HEK293 (cell line): Measurements from ENCODE around the gene VASH2.

Experiments used
- GLIS2 ChIP-seq: fragments of 450-650 bp; formaldehyde crosslinking; IDR thresholded peaks from 2 replicates; pipeline ENCODE4 v1.5.1; 2016; ENCODE audit warnings: missing biosample characterization, missing genetic modification characterization
- ZNF274 ChIP-seq, 2 experiments: fragments of 200-500 bp in 1 of 2; fragments of 450-650 bp in 1 of 2; sonication (Bioruptor generic) in 1 of 2; formaldehyde crosslinking in 1 of 2; IDR thresholded peaks; 2 replicates each; pipeline versions ENCODE4 v1.5.1 to v1.6.1; 2014 to 2016; ENCODE audit warnings: borderline replicate concordance in 1 of 2, inconsistent platforms in 1 of 2, low read length in 1 of 2, missing biosample characterization in 1 of 2, missing genetic modification characterization in 1 of 2
- ZNF423 ChIP-seq: fragments of 450-650 bp; formaldehyde crosslinking; IDR thresholded peaks from 2 replicates; pipeline ENCODE4 v1.5.1; 2016; ENCODE audit warnings: missing biosample characterization, missing genetic modification characterization
- ZNF623 ChIP-seq: fragments of 450-650 bp; formaldehyde crosslinking; IDR thresholded peaks from 2 replicates; pipeline ENCODE4 v1.5.1; 2016; ENCODE audit warnings: missing biosample characterization, missing genetic modification characterization
- ZNF707 ChIP-seq: fragments of 450-650 bp; formaldehyde crosslinking; IDR thresholded peaks from 2 replicates; pipeline ENCODE4 v1.5.1; 2016; ENCODE audit warnings: missing biosample characterization, missing genetic modification characterization
- TF ChIP-seq, protein P1 (sequence below): fragments of 450-650 bp; formaldehyde crosslinking; IDR thresholded peaks from 2 replicates; pipeline ENCODE4 v1.5.1; 2017; ENCODE audit warnings: missing biosample characterization, missing genetic modification characterization
- TF ChIP-seq, protein P2 (sequence below): fragments of 450-650 bp; formaldehyde crosslinking; IDR thresholded peaks from 2 replicates; pipeline ENCODE4 v1.5.1; 2016; ENCODE audit warnings: missing biosample characterization, missing genetic modification characterization, borderline replicate concordance
- TF ChIP-seq, protein P3 (sequence below): fragments of 450-650 bp; formaldehyde crosslinking; IDR thresholded peaks from 2 replicates; pipeline ENCODE4 v1.5.1; 2016; ENCODE audit warnings: missing biosample characterization, missing genetic modification characterization, low read depth
- TF ChIP-seq, protein P4 (sequence below): fragments of 450-650 bp; formaldehyde crosslinking; IDR thresholded peaks from 2 replicates; pipeline ENCODE4 v1.5.1; 2016; ENCODE audit warnings: missing biosample characterization, missing genetic modification characterization
- TF ChIP-seq, protein P5 (sequence below): IDR thresholded peaks from 2 replicates; pipeline ENCODE4 v1.6.1; 2011; ENCODE audit warnings: mild to moderate bottlenecking, low read depth, low read length, borderline replicate concordance

DNA sequence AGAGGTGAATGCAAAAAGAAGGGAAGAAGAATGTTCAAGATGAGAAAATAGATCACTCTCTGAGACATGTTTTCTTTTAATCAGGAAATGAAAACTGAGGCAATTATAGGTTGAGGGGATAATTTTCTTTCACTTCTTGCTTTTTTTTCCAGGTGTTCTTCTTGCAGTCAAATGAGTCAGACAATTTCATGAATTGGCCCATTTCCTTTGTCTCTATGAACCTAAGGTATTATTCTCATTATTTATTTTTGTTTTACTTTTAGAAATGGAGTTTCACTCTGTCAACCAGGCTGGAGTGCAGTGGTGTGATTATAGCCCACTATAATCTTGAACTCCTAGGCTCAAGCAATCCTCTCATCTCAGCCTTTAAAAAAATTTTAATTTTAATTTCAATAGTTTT, 3.5 kb upstream of the VASH2 start:
- TF ChIP-seq GLIS2: no peak
- TF ChIP-seq, protein P1, sequence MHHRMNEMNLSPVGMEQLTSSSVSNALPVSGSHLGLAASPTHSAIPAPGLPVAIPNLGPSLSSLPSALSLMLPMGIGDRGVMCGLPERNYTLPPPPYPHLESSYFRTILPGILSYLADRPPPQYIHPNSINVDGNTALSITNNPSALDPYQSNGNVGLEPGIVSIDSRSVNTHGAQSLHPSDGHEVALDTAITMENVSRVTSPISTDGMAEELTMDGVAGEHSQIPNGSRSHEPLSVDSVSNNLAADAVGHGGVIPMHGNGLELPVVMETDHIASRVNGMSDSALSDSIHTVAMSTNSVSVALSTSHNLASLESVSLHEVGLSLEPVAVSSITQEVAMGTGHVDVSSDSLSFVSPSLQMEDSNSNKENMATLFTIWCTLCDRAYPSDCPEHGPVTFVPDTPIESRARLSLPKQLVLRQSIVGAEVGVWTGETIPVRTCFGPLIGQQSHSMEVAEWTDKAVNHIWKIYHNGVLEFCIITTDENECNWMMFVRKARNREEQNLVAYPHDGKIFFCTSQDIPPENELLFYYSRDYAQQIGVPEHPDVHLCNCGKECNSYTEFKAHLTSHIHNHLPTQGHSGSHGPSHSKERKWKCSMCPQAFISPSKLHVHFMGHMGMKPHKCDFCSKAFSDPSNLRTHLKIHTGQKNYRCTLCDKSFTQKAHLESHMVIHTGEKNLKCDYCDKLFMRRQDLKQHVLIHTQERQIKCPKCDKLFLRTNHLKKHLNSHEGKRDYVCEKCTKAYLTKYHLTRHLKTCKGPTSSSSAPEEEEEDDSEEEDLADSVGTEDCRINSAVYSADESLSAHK (tag by site-specific recombination): no peak
- TF ChIP-seq, protein P2, sequence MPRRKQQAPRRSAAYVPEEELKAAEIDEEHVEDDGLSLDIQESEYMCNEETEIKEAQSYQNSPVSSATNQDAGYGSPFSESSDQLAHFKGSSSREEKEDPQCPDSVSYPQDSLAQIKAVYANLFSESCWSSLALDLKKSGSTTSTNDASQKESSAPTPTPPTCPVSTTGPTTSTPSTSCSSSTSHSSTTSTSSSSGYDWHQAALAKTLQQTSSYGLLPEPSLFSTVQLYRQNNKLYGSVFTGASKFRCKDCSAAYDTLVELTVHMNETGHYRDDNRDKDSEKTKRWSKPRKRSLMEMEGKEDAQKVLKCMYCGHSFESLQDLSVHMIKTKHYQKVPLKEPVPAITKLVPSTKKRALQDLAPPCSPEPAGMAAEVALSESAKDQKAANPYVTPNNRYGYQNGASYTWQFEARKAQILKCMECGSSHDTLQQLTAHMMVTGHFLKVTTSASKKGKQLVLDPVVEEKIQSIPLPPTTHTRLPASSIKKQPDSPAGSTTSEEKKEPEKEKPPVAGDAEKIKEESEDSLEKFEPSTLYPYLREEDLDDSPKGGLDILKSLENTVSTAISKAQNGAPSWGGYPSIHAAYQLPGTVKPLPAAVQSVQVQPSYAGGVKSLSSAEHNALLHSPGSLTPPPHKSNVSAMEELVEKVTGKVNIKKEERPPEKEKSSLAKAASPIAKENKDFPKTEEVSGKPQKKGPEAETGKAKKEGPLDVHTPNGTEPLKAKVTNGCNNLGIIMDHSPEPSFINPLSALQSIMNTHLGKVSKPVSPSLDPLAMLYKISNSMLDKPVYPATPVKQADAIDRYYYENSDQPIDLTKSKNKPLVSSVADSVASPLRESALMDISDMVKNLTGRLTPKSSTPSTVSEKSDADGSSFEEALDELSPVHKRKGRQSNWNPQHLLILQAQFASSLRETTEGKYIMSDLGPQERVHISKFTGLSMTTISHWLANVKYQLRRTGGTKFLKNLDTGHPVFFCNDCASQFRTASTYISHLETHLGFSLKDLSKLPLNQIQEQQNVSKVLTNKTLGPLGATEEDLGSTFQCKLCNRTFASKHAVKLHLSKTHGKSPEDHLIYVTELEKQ (tag by site-specific recombination): no peak
- TF ChIP-seq, protein P3, sequence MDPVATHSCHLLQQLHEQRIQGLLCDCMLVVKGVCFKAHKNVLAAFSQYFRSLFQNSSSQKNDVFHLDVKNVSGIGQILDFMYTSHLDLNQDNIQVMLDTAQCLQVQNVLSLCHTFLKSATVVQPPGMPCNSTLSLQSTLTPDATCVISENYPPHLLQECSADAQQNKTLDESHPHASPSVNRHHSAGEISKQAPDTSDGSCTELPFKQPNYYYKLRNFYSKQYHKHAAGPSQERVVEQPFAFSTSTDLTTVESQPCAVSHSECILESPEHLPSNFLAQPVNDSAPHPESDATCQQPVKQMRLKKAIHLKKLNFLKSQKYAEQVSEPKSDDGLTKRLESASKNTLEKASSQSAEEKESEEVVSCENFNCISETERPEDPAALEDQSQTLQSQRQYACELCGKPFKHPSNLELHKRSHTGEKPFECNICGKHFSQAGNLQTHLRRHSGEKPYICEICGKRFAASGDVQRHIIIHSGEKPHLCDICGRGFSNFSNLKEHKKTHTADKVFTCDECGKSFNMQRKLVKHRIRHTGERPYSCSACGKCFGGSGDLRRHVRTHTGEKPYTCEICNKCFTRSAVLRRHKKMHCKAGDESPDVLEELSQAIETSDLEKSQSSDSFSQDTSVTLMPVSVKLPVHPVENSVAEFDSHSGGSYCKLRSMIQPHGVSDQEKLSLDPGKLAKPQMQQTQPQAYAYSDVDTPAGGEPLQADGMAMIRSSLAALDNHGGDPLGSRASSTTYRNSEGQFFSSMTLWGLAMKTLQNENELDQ: no peak
- TF ChIP-seq, protein P4, sequence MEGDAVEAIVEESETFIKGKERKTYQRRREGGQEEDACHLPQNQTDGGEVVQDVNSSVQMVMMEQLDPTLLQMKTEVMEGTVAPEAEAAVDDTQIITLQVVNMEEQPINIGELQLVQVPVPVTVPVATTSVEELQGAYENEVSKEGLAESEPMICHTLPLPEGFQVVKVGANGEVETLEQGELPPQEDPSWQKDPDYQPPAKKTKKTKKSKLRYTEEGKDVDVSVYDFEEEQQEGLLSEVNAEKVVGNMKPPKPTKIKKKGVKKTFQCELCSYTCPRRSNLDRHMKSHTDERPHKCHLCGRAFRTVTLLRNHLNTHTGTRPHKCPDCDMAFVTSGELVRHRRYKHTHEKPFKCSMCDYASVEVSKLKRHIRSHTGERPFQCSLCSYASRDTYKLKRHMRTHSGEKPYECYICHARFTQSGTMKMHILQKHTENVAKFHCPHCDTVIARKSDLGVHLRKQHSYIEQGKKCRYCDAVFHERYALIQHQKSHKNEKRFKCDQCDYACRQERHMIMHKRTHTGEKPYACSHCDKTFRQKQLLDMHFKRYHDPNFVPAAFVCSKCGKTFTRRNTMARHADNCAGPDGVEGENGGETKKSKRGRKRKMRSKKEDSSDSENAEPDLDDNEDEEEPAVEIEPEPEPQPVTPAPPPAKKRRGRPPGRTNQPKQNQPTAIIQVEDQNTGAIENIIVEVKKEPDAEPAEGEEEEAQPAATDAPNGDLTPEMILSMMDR: no peak
- TF ChIP-seq, protein P5, sequence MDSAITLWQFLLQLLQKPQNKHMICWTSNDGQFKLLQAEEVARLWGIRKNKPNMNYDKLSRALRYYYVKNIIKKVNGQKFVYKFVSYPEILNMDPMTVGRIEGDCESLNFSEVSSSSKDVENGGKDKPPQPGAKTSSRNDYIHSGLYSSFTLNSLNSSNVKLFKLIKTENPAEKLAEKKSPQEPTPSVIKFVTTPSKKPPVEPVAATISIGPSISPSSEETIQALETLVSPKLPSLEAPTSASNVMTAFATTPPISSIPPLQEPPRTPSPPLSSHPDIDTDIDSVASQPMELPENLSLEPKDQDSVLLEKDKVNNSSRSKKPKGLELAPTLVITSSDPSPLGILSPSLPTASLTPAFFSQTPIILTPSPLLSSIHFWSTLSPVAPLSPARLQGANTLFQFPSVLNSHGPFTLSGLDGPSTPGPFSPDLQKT: no peak
- no peak for TF ChIP-seq ZNF423 (tag by site-specific recombination)
- TF ChIP-seq ZNF707: no peak
- no peak for TF ChIP-seq ZNF274 (IDR thresholded peaks at IDR 0.05; ENCODE audit: low read length)
- no peak for TF ChIP-seq ZNF274 (tag by site-specific recombination; IDR thresholded peaks at IDR 0.05; ENCODE audit: borderline replicate concordance)
- no peak for TF ChIP-seq ZNF623 (tag by site-specific recombination)
